HEK293 (cell line): Measurements from ENCODE around the gene SLC17A9.

Experiments used
- SALL2 ChIP-seq: fragments of 450-650 bp; formaldehyde crosslinking; IDR thresholded peaks from 2 replicates; pipeline ENCODE4 v1.5.0; 2017; ENCODE audit warnings: missing biosample characterization, mild to moderate bottlenecking, missing genetic modification characterization, borderline replicate concordance
- ZNF121 ChIP-seq: fragments of 450-650 bp; formaldehyde crosslinking; IDR thresholded peaks from 2 replicates; pipeline ENCODE4 v1.5.1; 2016; ENCODE audit warnings: missing biosample characterization, missing genetic modification characterization
- ZNF433 ChIP-seq: fragments of 450-650 bp; formaldehyde crosslinking; IDR thresholded peaks from 2 replicates; pipeline ENCODE4 v1.5.1; 2016; ENCODE audit warnings: missing biosample characterization, missing genetic modification characterization, low read depth
- TF ChIP-seq, protein P1 (sequence below): fragments of 450-650 bp; formaldehyde crosslinking; conservative IDR thresholded peaks from 2 replicates; pipeline ENCODE4 v1.5.1; 2016; ENCODE audit warnings: low read depth, missing biosample characterization, missing genetic modification characterization

- TF ChIP-seq ZNF433 (tag by site-specific recombination) (no peak), SALL2 (tag by site-specific recombination) (no peak), ZNF121 (no peak)
- TF ChIP-seq, protein P1, sequence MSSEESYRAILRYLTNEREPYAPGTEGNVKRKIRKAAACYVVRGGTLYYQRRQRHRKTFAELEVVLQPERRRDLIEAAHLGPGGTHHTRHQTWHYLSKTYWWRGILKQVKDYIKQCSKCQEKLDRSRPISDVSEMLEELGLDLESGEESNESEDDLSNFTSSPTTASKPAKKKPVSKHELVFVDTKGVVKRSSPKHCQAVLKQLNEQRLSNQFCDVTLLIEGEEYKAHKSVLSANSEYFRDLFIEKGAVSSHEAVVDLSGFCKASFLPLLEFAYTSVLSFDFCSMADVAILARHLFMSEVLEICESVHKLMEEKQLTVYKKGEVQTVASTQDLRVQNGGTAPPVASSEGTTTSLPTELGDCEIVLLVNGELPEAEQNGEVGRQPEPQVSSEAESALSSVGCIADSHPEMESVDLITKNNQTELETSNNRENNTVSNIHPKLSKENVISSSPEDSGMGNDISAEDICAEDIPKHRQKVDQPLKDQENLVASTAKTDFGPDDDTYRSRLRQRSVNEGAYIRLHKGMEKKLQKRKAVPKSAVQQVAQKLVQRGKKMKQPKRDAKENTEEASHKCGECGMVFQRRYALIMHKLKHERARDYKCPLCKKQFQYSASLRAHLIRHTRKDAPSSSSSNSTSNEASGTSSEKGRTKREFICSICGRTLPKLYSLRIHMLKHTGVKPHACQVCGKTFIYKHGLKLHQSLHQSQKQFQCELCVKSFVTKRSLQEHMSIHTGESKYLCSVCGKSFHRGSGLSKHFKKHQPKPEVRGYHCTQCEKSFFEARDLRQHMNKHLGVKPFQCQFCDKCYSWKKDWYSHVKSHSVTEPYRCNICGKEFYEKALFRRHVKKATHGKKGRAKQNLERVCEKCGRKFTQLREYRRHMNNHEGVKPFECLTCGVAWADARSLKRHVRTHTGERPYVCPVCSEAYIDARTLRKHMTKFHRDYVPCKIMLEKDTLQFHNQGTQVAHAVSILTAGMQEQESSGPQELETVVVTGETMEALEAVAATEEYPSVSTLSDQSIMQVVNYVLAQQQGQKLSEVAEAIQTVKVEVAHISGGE (tag by site-specific recombination) = no peak
Measured at GRCh38 chr20:62947532-62948300, 4.8 kb upstream of the SLC17A9 start.
